HT-29 (cell line): ENCODE data around the gene DMRT2. TPM values are rescaled to one million over a fixed set of nuclear protein-coding genes. Genes with fewer than 3 reads are reported as not detected.

Experiments
- DNase-seq: peaks from one replicate; pipeline ENCODE4 v3.0.0-alpha.2; 2015; ENCODE audit warnings: low spot score
- total RNA-seq: library from RNA; depleted of rRNA; stranded (reverse); fragments of >200 nt; shearing (Covaris generic); gene quantifications from 2 replicates; pipeline ENCODE4 v1.2.3, GENCODE V29; 2014; rRNA removed

DMRT2 gene
- total RNA-seq: not detected in 2 replicates

GRCh38 chr9:1050125-1050895, at the start of gene DMRT2:
Gene DMRT2, plus strand, starts transcription at chr9:1050357. Its CDS starts 1,257 bp downstream, at chr9:1051614.
- peak; percentile 91 for DNase-seq

- DNase-seq: no peak
Measured at GRCh38 chr9:1001838-1002237, 48.3 kb upstream of the DMRT2 start.

- DNase-seq: no peak
Measured at GRCh38 chr9:1002678-1003077, 47.5 kb upstream of the DMRT2 start.

- peak; percentile 64 for DNase-seq
Measured at GRCh38 chr9:1005043-1005667, 45.0 kb upstream of the DMRT2 start.

GRCh38 chr9:1007312-1007711, 42.8 kb upstream of the DMRT2 start:
- no peak for DNase-seq

GRCh38 chr9:1008216-1008615, 41.9 kb upstream of the DMRT2 start:
- DNase-seq: no peak

GRCh38 chr9:1009101-1009707, 41.0 kb upstream of the DMRT2 start:
- peak; percentile 86 for DNase-seq

- DNase-seq: no peak
Measured at GRCh38 chr9:1013021-1013420, 37.1 kb upstream of the DMRT2 start.

- no peak for DNase-seq
Measured at GRCh38 chr9:1014225-1014624, 35.9 kb upstream of the DMRT2 start.

GRCh38 chr9:1014640-1015039, 35.5 kb upstream of the DMRT2 start:
- no peak for DNase-seq

GRCh38 chr9:1018121-1018520, 32.0 kb upstream of the DMRT2 start:
- peak; percentile 52 for DNase-seq

- no peak for DNase-seq
Measured at GRCh38 chr9:1024112-1024511, 26.0 kb upstream of the DMRT2 start.

GRCh38 chr9:1025131-1025530, 25.0 kb upstream of the DMRT2 start:
- DNase-seq: no peak

GRCh38 chr9:1026219-1026618, 23.9 kb upstream of the DMRT2 start:
- no peak for DNase-seq

- no peak for DNase-seq
Measured at GRCh38 chr9:1028501-1029190, 21.5 kb upstream of the DMRT2 start.

GRCh38 chr9:1031951-1032601, 18.1 kb upstream of the DMRT2 start:
- DNase-seq: no peak

GRCh38 chr9:1034271-1034670, 15.9 kb upstream of the DMRT2 start:
- DNase-seq: no peak

GRCh38 chr9:1039589-1039988, 10.6 kb upstream of the DMRT2 start:
- no peak for DNase-seq

GRCh38 chr9:1042466-1042865, 7.7 kb upstream of the DMRT2 start:
- no peak for DNase-seq

- DNase-seq: no peak
Measured at GRCh38 chr9:1044643-1045042, 5.5 kb upstream of the DMRT2 start.
